Cerebellar cortex (tissue), 1 donor: ENCODE results near the gene VAPA.

Experiments used
- DNase-seq: peaks from one replicate; pipeline ENCODE4 v3.0.0-alpha.2; 2015; ENCODE audit warnings: low spot score

VAPA gene, protein sequence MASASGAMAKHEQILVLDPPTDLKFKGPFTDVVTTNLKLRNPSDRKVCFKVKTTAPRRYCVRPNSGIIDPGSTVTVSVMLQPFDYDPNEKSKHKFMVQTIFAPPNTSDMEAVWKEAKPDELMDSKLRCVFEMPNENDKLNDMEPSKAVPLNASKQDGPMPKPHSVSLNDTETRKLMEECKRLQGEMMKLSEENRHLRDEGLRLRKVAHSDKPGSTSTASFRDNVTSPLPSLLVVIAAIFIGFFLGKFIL

DNA sequence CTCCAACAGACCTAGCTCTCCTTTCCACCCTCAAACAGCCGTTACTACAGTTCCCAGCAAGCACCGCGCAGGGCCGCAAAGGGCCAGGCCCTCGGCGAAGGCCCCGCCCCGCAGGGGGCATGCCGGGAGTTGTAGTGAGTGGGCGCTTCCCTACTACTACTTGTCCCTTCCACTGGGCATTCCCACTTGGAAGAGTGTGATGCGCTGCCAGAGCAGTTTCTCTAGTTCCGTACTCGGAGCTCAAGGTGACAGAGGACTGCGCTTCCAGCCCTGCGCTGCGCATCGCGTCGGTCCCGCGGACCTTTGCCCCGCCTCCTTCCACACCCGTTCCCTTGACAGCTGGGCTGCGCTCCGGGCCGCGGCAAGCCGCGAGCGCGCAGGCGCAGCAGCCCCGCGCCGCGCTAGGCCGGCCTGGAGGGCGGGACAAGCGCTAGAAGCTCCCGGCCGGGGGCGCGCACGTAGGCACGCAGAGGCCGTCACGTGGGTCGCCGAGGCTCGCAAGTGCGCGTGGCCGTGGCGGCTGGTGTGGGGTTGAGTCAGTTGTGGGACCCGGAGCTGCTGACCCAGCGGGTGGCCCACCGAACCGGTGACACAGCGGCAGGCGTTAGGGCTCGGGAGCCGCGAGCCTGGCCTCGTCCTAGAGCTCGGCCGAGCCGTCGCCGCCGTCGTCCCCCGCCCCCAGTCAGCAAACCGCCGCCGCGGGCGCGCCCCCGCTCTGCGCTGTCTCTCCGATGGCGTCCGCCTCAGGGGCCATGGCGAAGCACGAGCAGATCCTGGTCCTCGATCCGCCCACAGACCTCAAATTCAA, at the start of gene VAPA:
VAPA (plus strand) TSS at position 491 of the 808 bp plus-strand sequence; CDS start at position 732, 241 bp downstream.
- peak; percentile 96 for DNase-seq

DNA sequence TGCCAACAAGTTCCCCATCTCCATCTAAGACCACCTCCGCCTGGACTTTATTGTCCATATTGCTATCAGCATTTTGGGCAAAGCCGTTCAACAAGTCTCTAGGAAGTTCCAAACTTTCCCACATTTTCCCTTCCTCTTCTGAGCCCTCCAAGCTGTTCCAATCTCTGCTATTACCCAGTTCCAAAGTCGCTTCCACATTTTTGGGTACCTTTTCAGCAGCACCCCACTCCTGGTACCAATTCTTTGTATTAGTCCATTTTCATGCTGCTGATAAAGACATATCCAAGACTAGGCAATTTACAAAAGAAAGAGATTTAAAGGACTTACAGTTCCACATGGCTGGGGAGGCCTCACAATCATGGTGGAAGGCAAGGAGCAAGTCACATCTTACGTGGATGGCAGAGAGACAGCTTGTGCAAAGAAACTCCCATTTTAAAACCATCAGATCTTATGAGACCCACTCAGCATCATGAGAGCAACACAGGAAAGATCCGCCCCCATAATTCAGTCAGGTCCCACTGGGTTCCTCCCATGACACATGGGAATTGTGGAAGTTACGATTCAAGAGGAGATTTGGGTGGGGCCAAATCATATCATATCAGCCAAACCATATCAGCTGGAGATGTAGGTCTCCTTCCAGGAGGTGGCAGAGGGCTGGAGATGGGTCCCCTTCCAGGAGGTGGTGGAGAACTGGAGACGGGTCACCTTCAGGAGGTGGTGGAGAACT, 47.9 kb upstream of the VAPA start:
- no peak for DNase-seq

GRCh38 chr18:9866627-9867026, 47.2 kb upstream of the VAPA start:
- no peak for DNase-seq

GRCh38 chr18:9867071-9867594, 46.7 kb upstream of the VAPA start:
- no peak for DNase-seq

DNA sequence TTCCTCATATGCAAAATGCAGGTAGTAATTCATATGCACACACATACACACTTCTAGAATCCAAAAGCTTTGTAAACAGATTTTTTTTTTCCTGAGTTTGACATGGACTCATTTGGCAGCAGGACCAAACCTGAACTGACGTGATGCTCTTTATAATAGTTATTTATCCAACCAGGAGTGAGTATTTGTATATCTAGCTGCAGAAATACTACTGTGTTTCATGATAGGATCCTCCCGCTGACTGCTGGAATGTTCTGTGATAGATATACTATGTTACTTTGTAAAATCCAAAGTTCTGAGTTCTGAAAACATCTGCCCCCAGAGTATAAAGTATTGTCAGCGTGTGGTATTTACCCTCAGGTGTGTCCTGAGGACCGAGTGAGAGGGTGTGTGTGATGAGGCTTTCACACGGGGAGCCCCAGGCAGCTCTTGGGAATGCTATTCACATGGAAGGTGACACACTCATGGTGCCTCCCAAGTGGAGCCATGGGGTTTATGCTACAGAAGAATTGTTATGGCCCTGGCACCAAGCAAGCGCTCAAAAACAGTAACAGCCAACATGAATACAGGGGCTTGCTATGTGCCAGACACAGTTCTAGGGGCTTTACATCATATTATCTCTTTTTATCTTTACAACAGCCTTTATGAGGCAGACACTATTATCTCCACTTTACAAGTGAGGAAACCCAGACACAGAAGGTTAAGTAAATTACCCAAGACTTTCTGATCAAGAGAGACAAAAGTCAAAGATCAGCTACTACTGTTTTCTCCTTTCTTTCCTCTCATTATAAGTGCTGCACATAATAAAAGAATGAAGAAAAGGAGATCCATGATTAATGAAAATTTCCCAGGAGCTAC, 44.7 kb upstream of the VAPA start:
- no peak for DNase-seq

DNA sequence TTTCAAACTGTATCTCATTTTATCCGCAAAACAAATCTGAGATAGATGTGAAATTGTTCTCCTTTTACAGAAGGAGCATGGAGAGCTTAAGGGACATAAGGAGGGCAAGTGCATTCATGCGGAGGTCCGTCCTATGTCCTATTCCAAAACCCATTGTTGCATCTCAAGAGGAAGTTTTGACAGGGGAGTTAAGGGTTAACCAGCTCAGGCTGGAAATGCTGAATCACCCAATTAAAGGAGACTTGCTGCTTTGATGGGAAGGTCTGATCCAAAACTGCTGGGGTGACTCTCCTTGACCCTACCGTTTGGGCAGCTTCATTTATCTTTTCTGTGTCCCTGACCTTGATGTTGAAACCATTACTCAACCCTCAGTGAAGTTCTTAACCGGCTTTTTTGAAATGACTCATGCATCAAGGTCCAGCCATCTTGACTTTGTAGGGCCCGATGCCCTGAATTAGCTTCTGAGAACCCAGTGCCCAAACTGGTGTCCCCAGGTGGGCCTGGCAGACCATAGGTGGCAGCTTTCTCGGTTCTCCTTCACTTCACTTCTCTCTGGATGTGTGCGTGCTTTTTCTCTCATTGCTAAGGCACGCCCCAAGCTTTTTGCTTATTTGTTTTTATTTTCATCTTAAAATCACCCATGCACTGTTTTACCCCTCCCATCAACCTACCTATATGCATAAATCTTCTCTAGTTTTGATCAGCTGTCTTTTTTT, 43.9 kb upstream of the VAPA start:
- DNase-seq = no peak

DNA sequence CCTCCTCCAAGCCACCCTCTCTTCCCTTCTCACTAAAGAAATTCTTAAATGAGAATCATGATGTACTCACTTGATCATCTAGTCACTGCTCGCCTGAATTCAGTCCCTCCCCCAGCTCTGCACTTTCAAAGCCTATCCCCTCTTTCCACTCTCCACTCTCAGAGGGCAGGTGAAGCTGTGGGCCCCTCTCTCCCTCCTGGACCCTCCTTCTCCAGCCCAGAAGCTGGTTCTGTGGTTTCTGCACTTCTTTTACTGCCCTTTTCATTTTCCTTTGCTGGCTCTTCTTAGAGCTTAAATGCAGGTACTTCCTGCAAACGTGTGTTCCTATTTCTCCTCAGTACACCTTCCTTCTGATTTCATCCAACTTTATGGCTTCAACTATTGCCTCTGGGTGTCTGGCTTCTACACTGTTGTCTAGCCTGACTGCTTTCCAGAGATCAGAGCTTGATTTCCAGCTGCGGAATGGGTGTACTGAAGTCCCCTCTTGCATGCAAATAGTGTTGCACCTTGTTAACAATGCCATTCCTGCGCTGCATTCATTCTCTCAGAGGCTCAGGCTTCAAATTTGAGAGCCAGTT, 43.3 kb upstream of the VAPA start:
- DNase-seq = no peak

DNA sequence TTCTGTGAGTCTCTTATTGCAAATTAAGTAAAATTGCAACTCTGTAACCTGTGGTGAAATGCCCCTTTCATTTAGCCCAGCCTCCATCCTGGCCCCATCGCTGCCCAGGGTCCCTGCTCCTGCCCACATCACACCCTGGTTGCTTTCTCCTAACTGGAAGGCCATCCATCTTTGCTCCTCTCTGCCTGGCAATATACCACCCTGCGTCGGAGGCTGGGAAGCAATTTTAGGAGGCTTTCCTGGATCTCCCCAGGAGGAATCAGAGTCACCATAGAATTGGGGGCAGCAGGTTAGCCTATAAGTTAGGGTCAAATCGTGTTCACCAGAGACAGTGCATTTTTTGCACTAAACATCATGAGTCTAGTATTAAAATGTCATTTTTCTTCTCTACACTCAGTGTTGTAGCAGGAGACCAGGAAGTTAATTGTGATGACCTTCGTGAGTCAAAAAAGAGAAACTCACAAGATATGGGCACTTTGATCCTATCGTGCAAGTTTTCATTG, 42.5 kb upstream of the VAPA start:
- DNase-seq = no peak

DNA sequence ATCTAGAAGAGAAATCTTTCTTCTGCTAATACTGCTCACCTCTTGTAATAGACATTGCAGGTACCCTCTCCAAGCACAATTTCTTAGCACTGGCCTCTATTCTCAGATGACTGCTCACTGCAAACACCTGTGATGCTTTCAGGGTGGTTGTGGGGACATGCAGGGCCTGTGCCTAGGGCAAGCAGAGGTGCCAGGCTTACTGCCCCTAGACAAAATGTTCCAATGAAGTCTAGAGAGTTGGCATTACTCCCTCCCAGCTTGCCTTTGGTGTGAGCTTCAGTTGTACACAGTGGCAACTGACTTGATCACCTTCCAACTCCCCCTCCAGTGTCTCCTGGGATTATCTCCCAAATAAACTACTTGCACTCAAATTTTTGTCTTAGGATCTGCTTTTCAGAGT, 41.0 kb upstream of the VAPA start:
- no peak for DNase-seq

DNA sequence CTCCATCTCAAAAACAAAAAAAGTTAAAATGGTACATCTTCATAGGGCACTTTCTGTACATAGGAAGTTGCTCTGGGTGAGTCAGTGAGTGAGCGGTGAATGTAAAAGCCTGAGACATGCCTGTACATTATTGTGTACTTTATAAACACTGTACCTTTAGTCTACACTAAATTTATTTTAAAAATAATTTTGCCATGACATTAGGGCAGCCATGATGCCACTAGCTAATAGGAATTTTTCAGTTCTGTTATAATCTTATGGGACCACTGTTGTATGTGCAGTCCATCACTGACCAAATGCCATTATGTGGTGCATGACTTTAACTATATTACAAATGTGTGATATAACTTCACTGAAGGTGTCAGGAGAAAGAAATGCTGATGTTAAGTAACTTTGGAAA, 39.1 kb upstream of the VAPA start:
- DNase-seq = no peak

DNA sequence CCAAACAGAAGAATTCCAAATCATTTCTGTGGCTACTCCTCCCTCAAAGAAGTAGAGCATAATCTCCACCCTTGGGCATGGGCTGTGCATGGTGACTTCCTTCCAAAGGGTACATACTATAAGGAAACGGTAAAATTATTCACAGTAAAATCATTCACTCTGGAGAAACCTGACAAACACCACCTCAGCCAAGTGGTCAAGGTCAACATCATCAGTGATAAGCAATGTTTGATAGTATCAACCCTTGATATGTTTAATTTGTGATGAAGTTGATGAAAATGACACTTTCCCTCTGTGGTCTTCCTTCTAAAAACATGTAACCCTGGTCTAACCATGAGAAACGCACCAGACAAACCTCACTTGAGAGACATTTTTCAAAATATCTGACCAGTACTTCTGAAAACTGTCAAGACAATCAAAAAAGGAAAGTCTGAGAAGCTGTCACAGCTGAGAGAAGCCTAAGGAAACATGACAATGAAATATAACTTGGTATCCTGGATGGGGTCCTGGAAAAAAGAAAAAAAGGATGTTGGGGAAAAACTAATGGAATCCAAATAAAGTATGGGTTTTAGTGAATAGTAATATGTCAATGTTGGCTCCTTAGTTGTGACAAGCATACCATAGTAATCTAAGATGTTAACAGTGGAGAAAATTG, 37.5 kb upstream of the VAPA start:
- no peak for DNase-seq

- no peak for DNase-seq
Observed at GRCh38 chr18:9876867-9877654, 36.8 kb upstream of the VAPA start.

GRCh38 chr18:9877655-9878014, 36.2 kb upstream of the VAPA start:
- no peak for DNase-seq

GRCh38 chr18:9878095-9878494, 35.7 kb upstream of the VAPA start:
- DNase-seq = no peak

DNA sequence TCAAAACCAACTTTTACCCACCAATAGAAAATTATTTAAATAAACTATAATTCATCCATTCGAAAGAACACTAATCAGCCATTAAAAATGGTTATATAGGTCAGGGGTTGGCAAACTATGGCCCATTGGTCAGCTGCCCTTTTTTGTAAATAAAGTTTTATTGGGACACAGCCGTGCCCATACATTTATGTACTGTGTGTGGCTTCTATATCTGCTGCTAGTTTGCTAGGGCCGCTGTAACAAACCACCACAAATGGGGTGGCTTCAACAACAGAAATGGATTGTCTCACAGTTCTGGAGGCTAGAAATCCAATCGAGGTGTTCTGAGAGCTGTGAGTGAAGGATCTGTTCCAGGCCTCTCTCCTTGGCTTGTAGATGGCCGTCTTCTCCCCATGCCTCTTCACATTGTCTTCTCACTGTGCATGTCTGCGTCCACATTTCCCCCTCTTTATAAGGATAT, 35.0 kb upstream of the VAPA start:
- no peak for DNase-seq

GRCh38 chr18:9884090-9884489, 29.7 kb upstream of the VAPA start:
- DNase-seq = no peak

GRCh38 chr18:9884532-9885140, 29.2 kb upstream of the VAPA start:
- DNase-seq = no peak

DNA sequence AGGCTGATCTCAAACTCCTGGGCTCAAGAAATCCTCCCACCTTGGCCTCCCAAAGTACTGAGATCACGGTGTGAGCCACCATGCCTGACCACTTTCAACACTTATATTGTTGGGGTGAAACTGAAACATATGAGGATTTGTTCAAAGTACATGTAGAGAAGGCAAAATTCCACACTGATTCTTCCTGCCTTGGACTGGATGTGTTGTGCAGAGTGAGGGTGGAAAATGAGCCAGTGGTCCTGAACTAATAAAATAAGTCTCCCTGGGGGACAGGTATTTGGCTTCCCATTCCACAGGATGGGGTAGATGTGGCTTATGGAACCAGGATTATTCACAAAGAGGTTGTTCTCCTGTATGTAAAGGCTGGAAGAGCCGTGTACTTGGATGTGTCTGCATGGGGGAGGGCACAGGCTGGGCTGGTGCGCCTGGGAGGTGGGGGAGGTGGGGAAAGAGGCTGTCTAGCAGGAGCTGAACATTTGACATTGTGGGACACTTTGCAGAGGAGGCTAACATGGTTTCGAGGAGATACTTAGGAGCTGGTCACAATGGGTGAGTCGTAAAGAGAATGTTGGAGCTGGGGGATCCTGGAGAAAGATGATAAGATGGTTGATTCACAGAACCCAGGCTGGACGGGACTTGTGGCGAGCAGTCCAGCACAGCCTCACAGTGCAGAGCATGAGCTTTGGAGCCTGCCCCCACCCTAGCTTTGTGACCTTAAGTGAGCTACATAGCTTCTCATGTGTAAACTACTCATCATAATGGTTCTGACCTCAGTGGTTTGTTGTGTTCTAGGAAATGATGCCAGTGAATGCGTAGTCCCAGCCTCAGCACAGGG, 28.4 kb upstream of the VAPA start, which contains the start of gene TXNDC2:
TXNDC2 (plus strand) TSS at position 804 of the 835 bp plus-strand sequence. CDS start 708 bp downstream, outside the sequence.
- DNase-seq = no peak
